Subcutaneous adipose tissue (tissue), 4 donors: ENCODE measurements around the gene FXYD5. TPM values are rescaled to one million over a fixed set of nuclear protein-coding genes. Genes with fewer than 3 reads are reported as not detected.

Experiments
- total RNA-seq, 4 donors: library from RNA; depleted of rRNA; stranded (reverse); fragments of >200 nt; gene quantifications; one replicate each; pipeline ENCODE4 v1.1.0, GENCODE V29; 2016
- TF ChIP-seq, protein P1 (sequence below): fragments of 450-650 bp; IDR thresholded peaks from one replicate; pipeline ENCODE4 v1.5.1; 2016; ENCODE audit warnings: low read depth, mild to moderate bottlenecking, control low read depth, antibody characterized with exemption, moderate library complexity

FXYD5 gene
- total RNA-seq, 4 donors from 2014 or later, result 43.7 to 120 (median 52.4) TPM

DNA sequence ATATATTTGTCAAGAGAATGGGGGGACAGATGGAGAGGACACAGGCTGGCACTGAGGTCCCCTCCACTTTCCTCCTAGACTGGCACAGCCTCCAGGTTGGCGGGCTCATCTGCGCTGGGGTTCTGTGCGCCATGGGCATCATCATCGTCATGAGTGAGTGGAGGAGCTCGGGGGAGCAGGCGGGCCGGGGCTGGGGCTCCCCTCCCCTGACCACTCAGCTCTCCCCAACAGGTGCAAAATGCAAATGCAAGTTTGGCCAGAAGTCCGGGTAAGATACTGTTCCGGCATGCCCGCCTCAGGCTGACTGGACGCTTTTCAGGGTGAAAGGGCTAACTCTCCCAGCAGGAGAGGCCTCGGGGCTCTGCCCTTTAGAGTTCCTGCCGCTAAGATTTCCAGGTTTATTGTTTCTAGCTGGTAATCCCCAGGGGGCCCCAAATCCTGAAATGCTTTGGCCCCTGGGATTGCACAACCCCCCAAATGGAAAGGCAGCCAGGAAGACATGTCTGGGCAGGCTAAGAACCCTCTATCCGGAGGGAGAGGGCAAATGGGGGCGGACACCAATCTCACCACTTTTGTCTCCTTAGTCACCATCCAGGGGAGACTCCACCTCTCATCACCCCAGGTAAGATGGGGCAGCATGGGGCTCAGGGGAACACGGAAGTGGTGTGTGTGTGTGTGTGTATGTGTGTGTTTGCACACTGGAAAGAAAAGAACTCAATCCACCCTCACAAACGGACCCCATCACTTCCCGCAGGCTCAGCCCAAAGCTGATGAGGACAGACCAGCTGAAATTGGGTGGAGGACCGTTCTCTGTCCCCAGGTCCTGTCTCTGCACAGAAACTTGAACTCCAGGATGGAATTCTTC, 31.6 kb upstream of the FXYD5 start:
- TF ChIP-seq, protein P1, sequence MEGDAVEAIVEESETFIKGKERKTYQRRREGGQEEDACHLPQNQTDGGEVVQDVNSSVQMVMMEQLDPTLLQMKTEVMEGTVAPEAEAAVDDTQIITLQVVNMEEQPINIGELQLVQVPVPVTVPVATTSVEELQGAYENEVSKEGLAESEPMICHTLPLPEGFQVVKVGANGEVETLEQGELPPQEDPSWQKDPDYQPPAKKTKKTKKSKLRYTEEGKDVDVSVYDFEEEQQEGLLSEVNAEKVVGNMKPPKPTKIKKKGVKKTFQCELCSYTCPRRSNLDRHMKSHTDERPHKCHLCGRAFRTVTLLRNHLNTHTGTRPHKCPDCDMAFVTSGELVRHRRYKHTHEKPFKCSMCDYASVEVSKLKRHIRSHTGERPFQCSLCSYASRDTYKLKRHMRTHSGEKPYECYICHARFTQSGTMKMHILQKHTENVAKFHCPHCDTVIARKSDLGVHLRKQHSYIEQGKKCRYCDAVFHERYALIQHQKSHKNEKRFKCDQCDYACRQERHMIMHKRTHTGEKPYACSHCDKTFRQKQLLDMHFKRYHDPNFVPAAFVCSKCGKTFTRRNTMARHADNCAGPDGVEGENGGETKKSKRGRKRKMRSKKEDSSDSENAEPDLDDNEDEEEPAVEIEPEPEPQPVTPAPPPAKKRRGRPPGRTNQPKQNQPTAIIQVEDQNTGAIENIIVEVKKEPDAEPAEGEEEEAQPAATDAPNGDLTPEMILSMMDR, result no peak

DNA sequence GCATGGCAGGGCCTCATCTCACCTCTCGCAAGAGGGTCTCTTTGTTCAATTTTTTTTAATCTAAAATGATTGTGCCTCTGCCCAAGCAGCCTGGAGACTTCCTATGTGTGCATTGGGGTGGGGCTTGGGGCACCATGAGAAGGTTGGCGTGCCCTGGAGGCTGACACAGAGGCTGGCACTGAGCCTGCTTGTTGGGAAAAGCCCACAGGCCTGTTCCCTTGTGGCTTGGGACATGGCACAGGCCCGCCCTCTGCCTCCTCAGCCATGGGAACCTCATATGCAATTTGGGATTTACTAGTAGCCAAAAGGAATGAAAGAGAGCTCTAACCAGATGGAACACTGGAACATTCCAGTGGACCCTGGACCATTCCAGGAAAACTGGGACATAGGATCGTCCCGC, 31.0 kb upstream of the FXYD5 start:
- TF ChIP-seq, protein P1, result no peak

DNA sequence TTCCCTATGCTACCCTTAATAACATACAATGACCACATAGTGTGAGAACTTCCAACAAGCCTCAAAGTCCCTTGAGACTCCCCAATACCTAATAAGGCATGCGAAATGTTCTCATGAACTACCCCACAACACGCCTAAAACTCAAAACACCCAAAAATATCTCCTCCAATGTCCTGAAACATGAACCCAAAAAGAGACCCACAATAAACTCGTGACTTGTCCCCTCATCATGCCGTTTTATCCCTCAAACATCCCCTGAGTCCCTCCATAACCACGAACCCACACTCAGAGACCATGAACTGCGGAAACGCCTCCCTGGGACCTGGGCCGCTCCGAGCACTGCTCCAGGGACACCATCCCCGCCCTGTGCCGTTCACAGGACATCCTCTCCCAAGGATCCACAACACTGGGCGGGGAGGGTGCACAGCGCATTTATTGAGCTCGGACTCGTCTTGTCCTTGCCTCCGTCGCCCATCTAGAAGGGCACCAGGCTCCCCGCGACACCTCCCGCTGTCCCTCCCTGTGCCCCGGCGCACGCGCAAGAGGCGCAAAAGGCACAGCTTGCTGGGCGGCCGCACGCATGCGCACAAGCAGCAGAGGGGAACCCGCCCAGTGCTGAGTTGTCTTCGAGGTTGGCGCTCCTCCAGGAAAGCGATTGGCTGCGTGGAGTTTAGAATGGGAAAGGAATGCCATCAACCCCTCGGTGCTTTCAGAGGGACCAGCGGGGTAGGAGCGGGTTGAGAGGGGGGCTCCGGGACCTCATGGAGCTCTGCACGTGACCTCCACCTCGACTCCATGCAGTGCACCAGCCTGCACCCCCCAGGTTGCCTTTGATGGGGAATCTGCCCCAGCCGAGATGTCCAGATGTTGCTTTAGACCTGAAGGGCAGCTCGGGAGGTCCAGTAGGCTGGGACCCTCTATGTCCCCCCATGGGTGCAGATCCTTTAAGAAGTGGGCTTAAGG, 30.2 kb upstream of the FXYD5 start:
- TF ChIP-seq, protein P1, result no peak

DNA sequence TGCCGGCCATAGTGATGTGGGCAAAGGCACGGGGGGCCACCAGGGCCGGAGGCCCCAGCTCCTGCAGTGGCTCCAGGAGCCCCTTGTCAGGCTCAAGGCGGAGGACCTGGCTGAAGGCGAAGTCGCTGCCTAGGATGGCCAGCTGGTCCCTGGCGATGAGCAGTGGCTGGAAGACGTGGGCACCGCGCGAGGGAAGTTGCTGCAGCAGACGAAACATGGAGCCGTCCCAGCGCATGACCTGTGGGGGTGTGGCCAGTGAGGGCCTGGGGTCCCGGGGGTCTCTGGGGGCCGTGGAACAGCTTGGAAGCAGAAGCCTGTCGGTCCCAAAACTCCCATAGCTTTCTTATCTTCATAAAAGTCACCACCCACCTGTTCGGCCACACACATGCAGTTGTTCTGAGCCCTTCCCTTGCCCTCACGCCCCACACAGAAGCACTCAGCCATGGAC, 29.2 kb upstream of the FXYD5 start:
- TF ChIP-seq, protein P1, result no peak

DNA sequence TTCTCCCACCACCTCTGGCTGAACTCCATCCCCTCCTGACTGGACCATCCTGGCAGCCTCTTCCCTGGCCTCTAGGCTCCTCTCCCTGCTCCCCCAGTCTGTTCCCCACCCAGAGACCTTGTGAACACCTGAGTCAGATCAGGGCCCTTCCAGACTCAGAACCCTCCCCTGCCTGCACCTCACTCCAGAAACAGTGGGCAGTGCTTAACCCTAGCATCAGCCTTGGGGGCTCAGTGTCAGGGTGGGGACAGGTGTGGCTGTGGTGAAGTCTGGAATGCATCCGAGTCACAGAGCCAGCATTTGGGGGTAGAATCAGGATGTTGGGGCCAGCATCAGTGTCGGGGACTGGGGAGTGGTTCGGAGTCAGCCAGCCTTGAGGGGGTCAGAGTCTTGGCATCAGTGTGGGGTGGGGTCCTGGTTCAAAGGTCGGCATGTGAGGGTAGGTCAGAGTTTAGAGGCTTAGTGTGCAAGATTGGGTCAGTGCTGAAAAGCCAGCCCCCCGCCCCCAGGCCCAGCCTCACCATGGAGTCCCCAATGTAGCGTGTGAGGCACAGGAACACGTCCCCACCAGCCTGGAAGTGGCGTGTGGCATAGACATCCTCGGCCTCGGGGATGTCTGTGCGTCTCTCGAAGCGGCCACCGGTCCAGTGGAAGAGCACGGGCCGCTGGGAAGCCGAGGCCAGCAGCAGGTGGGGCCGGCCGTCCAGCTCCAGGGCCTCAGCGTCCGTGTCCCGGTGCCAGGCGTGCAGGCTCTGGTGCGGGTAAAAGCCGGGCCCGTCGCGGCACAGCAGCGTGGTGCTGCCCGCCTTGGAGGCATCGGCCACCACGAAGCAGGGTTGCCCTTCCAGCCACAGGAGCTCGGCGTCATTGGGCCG, 28.5 kb upstream of the FXYD5 start:
- TF ChIP-seq, protein P1, result no peak

DNA sequence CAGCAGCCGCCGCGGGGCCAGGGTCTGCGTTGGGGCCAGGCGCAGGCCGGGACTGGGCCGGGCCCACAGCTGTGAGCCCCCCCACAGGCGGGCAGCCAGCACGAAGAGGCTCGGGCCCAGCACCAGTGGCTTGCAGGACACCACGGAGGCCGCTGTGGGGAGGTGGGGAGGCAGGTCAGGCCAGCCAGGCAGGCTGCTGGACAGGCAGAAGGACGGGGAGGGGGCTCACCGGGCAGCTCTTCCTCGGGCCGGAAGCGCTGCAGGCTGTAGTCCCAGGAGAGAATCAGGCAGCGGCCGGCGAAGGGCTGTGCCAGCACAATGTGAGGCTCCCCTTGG, 27.9 kb upstream of the FXYD5 start:
- TF ChIP-seq, protein P1, result no peak
